ENCODE results near the gene CMC2.

DNA sequence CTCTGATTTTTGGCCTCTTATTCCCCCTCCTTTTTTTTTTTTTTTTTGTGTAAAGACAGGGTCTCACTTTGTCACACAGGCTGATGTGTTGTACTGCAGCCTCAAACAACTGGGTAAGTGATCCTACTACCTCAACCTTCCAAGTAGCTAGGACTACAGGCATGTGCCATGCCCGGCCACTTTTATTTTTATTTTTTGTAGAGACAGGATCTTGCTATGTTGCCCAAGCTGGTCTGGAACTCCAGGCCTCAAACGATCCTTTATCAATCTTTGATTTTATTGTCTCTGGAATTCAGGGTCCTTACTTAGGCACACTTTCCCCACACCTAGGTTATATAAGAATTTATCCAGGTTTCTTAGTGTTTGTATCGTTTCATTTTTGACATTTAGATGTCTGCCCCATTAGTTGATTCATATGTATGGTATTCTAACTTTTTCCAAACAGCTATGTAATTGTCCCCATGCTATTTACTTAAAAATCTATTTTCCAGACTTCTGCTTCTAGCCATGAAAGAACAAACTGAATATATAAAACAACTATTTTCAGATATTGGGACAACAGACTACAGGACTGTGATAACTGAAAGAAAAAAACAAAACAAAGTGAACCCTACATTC lies 13.9 kb downstream of the CMC2 start:
- TF ChIP-seq POLR2AphosphoS5 (IDR thresholded peaks at IDR 0.05) = no peak
- TF ChIP-seq, protein P1, sequence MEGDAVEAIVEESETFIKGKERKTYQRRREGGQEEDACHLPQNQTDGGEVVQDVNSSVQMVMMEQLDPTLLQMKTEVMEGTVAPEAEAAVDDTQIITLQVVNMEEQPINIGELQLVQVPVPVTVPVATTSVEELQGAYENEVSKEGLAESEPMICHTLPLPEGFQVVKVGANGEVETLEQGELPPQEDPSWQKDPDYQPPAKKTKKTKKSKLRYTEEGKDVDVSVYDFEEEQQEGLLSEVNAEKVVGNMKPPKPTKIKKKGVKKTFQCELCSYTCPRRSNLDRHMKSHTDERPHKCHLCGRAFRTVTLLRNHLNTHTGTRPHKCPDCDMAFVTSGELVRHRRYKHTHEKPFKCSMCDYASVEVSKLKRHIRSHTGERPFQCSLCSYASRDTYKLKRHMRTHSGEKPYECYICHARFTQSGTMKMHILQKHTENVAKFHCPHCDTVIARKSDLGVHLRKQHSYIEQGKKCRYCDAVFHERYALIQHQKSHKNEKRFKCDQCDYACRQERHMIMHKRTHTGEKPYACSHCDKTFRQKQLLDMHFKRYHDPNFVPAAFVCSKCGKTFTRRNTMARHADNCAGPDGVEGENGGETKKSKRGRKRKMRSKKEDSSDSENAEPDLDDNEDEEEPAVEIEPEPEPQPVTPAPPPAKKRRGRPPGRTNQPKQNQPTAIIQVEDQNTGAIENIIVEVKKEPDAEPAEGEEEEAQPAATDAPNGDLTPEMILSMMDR (IDR thresholded peaks at IDR 0.05) = no peak
- no peak for TF ChIP-seq POLR2A (IDR thresholded peaks at IDR 0.05)

All from breast epithelium (tissue), 3 donors.